Chondrocyte (in vitro differentiated cells): ENCODE data around the gene TMEM163. TPM values are rescaled to one million over a fixed set of nuclear protein-coding genes. Genes with fewer than 3 reads are reported as not detected.

Source experiments
- DNase-seq: peaks from one replicate; pipeline ENCODE4 v3.0.0; 2021; ENCODE audit warnings: mixed read lengths, low spot score
- H3K27ac Mint-ChIP-seq: one replicate; pipeline ENCODE4 v1.8.0; 2021; ENCODE audit warnings: mild to moderate bottlenecking, moderate library complexity, mixed read lengths; ENCODE audit not compliant: unreplicated experiment
- H3K27me3 Mint-ChIP-seq: 2 replicates; pipeline ENCODE4 v1.8.0; 2021; ENCODE audit warnings: low read depth, mixed read lengths
- H3K36me3 Mint-ChIP-seq: 2 replicates; pipeline ENCODE4 v1.8.0; 2021; ENCODE audit warnings: low read depth, mixed read lengths
- H3K4me1 Mint-ChIP-seq: 2 replicates; pipeline ENCODE4 v1.8.0; 2021; ENCODE audit warnings: low read depth, mild to moderate bottlenecking, mixed read lengths
- H3K4me3 Mint-ChIP-seq: one replicate; pipeline ENCODE4 v1.8.0; 2021; ENCODE audit warnings: mild to moderate bottlenecking, moderate library complexity, mixed read lengths; ENCODE audit not compliant: unreplicated experiment
- H3K9me3 Mint-ChIP-seq: 2 replicates; pipeline ENCODE4 v1.8.0; 2021; ENCODE audit warnings: low read depth, mixed read lengths
- total RNA-seq: library from RNA; stranded (reverse); gene quantifications from 3 replicates; pipeline ENCODE4 v1.2.1, GENCODE V29; 2021
- TF ChIP-seq, protein P1 (sequence below): fragments of 200-600 bp; sonication (generic); IDR thresholded peaks from 2 replicates; pipeline ENCODE4 v1.5.0; 2021; ENCODE audit warnings: antibody characterized with exemption, mild to moderate bottlenecking, moderate library complexity

Gene TMEM163
- total RNA-seq, 1 donor from 2014 or later, result 0.07 TPM

DNA sequence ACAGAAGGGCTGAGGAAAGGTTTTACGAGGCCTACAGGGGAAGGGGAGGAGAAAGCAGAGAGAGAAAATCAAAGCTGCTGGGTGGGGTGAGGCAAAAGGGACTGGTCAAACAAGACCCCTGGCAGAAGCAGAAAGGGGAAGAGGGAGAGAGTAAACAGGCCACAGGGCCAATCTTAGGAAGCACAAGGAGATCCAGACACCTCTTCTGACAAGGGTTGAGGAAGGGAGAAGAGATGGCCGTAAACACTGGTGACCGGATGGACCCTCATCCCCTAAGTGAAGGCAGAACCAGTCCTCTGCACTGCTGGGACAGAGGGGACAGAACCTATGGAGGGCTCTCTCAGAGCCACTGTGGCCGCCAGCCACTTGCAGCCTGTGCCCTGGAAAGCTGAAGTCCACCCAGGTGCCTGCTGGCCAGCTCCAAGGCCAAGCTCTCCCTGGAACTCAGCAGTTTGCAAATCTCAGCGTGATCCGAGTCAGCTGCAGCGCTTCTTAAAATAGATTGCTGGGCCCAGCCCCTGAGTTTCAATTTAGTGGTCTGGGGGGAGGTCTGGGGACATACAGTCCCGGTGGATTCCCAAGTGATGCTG lies 108.8 kb downstream of the TMEM163 start:
- Mint-ChIP-seq H3K27ac (no peak overlapping the region), H3K27me3 (peaks cover 3% of the 10 kb centered on the region), H3K4me3 (no peak overlapping the region), H3K36me3 (no peaks in the 10 kb centered on the region), H3K4me1 (no peaks in the 10 kb centered on the region), H3K9me3 (peaks cover 28% of the 10 kb centered on the region)
- TF ChIP-seq, protein P1, sequence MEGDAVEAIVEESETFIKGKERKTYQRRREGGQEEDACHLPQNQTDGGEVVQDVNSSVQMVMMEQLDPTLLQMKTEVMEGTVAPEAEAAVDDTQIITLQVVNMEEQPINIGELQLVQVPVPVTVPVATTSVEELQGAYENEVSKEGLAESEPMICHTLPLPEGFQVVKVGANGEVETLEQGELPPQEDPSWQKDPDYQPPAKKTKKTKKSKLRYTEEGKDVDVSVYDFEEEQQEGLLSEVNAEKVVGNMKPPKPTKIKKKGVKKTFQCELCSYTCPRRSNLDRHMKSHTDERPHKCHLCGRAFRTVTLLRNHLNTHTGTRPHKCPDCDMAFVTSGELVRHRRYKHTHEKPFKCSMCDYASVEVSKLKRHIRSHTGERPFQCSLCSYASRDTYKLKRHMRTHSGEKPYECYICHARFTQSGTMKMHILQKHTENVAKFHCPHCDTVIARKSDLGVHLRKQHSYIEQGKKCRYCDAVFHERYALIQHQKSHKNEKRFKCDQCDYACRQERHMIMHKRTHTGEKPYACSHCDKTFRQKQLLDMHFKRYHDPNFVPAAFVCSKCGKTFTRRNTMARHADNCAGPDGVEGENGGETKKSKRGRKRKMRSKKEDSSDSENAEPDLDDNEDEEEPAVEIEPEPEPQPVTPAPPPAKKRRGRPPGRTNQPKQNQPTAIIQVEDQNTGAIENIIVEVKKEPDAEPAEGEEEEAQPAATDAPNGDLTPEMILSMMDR, result no peak
- DNase-seq, result no peak

- no peaks in the 10 kb centered on the region for H3K4me1 Mint-ChIP-seq
- no peak overlapping the region for H3K4me3 Mint-ChIP-seq
- peaks cover 26% of the 10 kb centered on the region for H3K27me3 Mint-ChIP-seq
- peaks cover 11% of the 10 kb centered on the region for H3K9me3 Mint-ChIP-seq
- TF ChIP-seq, protein P1, result no peak
- no peak overlapping the region for H3K27ac Mint-ChIP-seq
- DNase-seq, result no peak
- no peaks in the 10 kb centered on the region for H3K36me3 Mint-ChIP-seq
These were observed 114.8 kb downstream of the TMEM163 start for GRCh38 chr2:134603966-134604365.

DNA sequence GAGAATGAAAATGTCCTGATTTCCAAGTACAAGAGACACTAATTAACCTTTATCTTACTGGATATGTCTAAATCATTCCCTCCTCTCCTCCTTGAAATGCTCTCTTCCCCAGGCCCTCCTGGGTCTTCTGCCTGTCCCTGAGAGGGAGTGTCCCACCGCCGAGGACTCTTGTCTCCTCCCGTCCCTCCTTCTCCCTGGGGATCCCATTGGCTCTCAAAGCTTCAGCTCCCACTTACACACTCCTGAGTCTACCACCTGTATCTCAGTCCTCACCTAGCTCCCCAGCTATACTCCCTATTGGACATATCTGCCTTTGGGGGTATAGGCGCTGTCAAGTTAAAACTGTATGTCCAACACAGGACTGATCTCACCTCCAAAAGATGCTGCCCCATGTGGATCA lies 116.1 kb downstream of the TMEM163 start:
- H3K27ac Mint-ChIP-seq, result no peak overlapping the region
- TF ChIP-seq, protein P1, result no peak
- peaks cover 11% of the 10 kb centered on the region for H3K9me3 Mint-ChIP-seq
- H3K36me3 Mint-ChIP-seq, result no peaks in the 10 kb centered on the region
- no peak for DNase-seq
- H3K4me3 Mint-ChIP-seq, result no peak overlapping the region
- H3K27me3 Mint-ChIP-seq, result peaks cover 27% of the 10 kb centered on the region
- no peaks in the 10 kb centered on the region for H3K4me1 Mint-ChIP-seq

DNA sequence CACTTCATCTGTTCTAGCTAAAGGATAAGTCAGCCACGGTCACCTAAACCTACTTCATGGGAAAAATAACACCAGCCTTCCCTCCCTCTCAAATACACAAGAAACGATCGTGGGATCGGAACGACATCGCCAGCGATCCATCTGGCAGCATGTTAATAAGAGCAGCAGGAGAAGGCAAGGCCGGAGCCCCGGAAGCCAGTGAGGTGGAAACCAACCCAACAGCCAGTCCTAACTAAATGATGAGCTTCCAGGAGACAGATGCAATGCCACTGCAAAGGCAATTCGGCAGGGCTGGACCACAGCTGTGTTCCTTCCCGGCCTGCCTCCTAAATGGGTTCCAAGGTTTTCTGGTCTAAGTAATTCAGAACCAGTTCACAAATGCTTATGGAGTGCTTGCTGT lies 117.5 kb downstream of the TMEM163 start:
- TF ChIP-seq, protein P1, result no peak
- Mint-ChIP-seq H3K9me3 (peaks cover 6% of the 10 kb centered on the region), H3K4me3 (no peak overlapping the region), H3K36me3 (no peaks in the 10 kb centered on the region), H3K27me3 (peaks cover 25% of the 10 kb centered on the region), H3K4me1 (no peaks in the 10 kb centered on the region), H3K27ac (no peak overlapping the region)
- no peak for DNase-seq

DNA sequence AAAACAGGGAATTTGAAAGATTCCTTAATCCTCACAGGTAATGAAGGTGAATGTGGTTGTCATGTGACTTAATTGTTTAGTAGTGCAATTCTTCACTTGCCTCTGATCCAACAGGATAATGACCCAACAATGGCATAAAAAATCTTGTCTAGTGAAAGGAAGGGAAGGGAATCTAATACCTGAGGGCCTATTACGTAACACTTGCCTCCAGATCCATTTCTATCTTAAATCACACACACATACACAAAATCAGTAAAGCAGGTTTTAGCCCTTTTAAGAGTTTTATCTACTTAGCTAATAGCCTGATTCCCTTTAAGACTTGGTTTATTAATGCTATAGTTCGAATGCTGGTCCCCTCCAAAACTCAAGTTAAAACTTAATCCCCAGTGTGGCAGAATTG lies 118.6 kb downstream of the TMEM163 start:
- Mint-ChIP-seq H3K36me3 (no peaks in the 10 kb centered on the region), H3K27ac (no peak overlapping the region), H3K4me1 (no peaks in the 10 kb centered on the region), H3K4me3 (no peak overlapping the region), H3K9me3 (peaks cover 6% of the 10 kb centered on the region), H3K27me3 (peaks cover 25% of the 10 kb centered on the region)
- TF ChIP-seq, protein P1, result no peak
- DNase-seq, result no peak
